HAP-1 (cell line): ENCODE results near the gene SLC4A2.
A peak's percentile ranks its signal among the peaks of the same experiment; 100 is the strongest.

Source experiments
- DNase-seq, 2 experiments: peaks; one replicate each; pipeline ENCODE4 v3.0.0-alpha.2; 2016 to 2020; ENCODE audit warnings: low spot score in 2 of 2
- H3K27me3 ChIP-seq: fragments of 250-450 bp; sonication (Bioruptor Pico); 2 replicates; pipeline ENCODE4 v1.5.1; 2020; ENCODE audit warnings: low read depth, mild to moderate bottlenecking, moderate library complexity
- H3K36me3 ChIP-seq: fragments of 250-450 bp; sonication (Bioruptor Pico); replicated peaks from 2 replicates; pipeline ENCODE4 v1.5.1; 2020; ENCODE audit warnings: mild to moderate bottlenecking
- H3K4me1 ChIP-seq: fragments of 250-450 bp; sonication (Bioruptor Pico); 2 replicates; pipeline ENCODE4 v1.5.1; 2020; ENCODE audit warnings: mild to moderate bottlenecking
- H3K4me3 ChIP-seq: fragments of 250-450 bp; sonication (Bioruptor Pico); 2 replicates; pipeline ENCODE4 v1.5.1; 2020; ENCODE audit warnings: mild to moderate bottlenecking, moderate library complexity
- H3K9me3 ChIP-seq: fragments of 250-450 bp; sonication (Bioruptor Pico); 2 replicates; pipeline ENCODE4 v1.5.1; 2020; ENCODE audit warnings: mild to moderate bottlenecking, moderate library complexity
- in situ Hi-C: fragments of 300-500 bp; cut with MboI; formaldehyde crosslinking; loops from 3 replicates; pipeline ENCODE4 v1.14.3; 2020; ENCODE audit warnings: low sequenced_read_pairs, inconsistent platforms, mixed read lengths

The SLC4A2 gene

DNA sequence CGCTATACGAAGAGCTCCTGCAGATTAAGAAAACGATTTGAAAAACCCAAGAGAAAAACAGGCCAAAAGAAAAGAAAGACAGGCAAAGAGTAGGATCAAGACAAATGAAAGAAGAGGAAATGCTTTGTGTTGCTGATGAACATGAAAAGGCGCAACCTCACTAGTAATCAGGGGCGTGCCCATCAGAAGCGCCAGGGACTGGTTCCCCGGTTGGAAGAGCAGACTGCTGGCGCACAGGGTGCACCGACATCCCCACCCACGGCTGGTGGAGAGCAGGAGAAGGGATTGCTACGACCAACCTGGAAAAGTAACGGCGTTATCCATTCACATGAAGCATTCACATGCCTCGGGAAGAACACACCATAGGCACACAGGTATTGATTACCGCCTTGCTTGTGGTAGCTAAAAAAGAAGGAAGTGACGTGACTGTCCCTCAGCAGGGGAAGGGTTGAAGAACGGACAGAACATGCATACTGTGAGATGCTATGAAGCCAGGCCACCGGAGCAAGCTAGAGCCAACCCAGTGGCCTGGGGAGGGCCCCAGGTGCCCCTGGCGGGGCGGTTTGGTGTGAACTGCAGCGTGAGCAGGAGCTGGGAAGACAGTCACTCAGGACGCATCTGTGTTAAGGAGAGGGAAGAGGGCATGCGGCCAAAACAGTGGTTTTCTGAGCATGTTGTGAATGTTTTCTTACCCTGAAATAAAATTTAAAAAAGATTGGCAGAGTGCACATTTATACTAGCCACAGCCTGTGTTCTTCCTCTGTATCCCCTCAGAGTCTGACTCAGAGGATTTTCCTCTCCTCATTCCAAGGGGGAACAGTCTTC is 45.2 kb downstream of the SLC4A2 start:
- H3K36me3 ChIP-seq, result peaks cover 21% of the 10 kb centered on the region
- no peak overlapping the region for H3K4me3 ChIP-seq
- H3K9me3 ChIP-seq, result no peaks in the 10 kb centered on the region
- no peaks in the 10 kb centered on the region for H3K27me3 ChIP-seq
- peaks cover 18% of the 10 kb centered on the region for H3K4me1 ChIP-seq
- peak; percentile 60 to 73 for DNase-seq
- in situ Hi-C loops, result no loop called here

DNA sequence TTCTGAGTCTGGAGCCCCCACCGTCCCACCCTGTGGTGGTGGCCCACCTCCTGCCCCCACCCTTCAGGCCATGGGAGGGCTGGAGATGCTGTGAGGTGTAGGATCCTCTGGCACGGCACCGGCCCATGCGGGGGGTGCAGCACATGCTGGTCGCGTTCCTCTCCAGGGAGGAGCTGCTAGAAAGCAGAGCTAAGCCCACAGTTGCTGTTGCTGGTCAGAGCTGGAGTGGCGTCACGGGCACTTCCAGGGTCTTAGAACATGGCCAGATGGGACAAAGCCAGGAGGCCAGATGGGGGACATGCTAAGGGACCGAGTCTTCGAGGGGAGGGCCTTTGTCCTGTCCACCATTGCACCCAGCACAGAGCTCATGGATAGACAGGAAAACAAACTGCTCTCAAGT is 48.5 kb downstream of the SLC4A2 start:
- in situ Hi-C loops, result no loop called here
- Histone ChIP-seq H3K4me3 (no peak overlapping the region), H3K36me3 (peaks cover 14% of the 10 kb centered on the region), H3K9me3 (no peaks in the 10 kb centered on the region), H3K27me3 (no peaks in the 10 kb centered on the region), H3K4me1 (peaks cover 17% of the 10 kb centered on the region)
- DNase-seq, result no peak

DNA sequence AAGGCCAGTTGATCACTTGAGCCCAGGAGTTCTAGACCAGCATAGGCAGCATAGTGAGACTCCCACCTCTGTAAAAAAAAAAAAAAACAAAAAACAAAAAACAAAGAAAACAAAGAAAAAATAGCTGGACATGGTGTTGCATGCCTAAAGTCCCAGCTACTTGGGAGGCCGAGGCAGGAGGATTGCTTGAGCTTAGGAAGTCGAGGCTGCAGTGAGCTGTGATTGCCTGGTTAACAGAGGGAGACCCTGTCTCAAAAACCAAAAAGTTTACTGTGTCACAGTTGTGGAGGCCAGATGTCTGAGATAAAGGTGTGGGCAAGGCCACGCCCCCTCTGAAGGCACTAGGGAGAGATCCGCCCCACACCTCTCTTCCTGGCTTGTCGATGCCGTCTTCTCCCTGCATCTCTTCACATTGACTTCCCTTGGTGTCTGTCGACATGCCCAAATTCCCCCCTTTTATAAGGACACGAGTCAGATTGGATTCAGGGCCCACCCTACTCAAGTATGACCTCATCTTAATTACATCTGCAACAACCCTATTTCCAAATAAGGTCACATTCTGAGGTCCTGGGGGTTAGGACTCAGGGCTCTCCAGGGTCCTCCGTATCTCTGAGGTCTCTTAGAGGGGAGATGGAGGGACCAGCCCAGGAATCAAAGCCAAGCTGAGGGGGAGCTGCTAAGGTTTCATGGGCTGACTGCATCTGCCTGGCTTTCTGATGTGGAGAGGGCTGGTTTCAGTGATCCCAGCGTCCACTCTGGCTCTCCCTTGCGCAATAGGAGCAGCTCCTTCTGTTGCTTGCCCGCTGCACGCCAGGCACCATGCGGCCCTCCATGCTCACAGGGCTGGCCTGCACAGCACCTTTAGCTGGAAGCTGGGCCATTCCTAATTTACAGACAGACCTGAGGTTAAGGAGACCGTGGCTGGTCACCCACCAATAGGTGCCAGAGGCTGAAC is 50.0 kb downstream of the SLC4A2 start:
- H3K36me3 ChIP-seq, result peaks cover 9% of the 10 kb centered on the region
- H3K4me3 ChIP-seq, result no peak overlapping the region
- H3K27me3 ChIP-seq, result no peaks in the 10 kb centered on the region
- no peak for DNase-seq
- in situ Hi-C loops, result no loop called here
- no peaks in the 10 kb centered on the region for H3K9me3 ChIP-seq
- H3K4me1 ChIP-seq, result peaks cover 2% of the 10 kb centered on the region

DNA sequence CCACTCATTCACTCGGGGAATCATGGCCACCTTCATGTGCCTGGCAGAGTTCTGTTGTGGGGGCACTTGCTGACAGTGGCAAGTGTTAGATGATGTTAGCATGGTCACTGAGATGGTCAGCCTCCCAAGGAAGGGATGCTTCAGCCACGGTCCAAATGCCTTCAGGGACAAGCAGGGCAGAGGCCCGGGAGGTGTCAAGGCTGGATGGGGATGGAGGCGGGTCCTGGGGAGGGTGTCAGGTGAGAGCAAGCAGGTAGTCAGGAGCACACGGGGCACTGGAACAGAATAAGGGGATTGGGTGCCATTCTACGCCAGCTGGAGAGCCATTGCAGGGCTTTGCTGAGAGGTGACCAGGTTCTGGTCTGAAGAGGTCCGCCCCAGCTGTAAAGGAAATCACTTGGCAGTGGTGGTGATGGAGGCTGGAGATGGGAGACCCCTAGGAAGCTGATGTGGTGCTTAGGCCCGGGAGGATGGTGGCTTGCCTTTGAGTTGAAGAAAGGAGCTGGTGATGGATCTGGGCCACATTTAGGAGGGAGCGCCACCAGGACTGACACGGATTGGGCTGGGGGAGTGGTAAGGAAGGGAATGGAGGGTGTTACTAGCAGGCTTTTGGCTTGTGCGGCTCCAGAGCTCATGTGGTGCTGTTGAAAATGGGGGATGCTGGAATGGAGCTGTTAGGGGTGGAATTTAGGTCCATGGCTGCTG is 51.0 kb downstream of the SLC4A2 start:
- H3K36me3 ChIP-seq, result peaks cover 9% of the 10 kb centered on the region
- H3K27me3 ChIP-seq, result no peaks in the 10 kb centered on the region
- no peaks in the 10 kb centered on the region for H3K9me3 ChIP-seq
- in situ Hi-C loops, result no loop called here
- no peak overlapping the region for H3K4me3 ChIP-seq
- DNase-seq, result no peak
- no peaks in the 10 kb centered on the region for H3K4me1 ChIP-seq

DNA sequence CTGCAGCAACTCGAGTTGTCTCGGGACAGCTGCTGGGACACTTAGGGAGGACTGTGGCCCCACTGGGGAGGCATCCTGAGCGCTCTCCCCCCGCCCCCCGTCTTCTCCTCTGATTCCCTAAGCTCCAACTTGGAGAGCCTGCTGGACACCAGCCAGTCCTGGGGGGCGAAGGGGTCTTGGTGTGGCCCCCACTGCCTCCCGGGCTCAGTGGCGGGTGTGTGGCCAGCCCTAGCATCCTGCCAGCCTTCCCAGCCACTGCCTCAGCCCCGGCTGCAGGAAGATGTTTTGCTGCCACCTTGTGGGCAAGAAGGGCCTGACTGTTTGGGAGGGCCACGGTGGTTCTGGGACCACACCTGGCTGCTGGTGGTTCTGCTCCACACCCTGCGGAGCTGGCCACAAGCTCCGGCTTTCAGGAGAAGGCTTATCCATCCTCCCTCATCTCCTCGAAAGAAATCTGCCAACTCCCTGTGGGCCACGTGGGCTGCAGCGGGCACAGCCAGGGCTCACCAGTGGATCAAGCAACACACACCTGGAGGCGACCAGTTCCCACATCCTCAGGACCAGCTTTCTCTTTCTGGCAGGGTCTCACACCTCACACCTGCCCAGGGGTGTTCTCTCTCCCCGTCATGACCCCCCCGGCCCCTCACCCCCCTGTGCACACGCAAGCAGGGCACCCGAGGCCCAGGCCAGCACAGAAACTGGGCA is 51.7 kb downstream of the SLC4A2 start:
- Histone ChIP-seq H3K4me1 (no peaks in the 10 kb centered on the region), H3K36me3 (peaks cover 8% of the 10 kb centered on the region; the same call in 1 of the 2 replicates), H3K9me3 (no peaks in the 10 kb centered on the region), H3K4me3 (no peak overlapping the region), H3K27me3 (no peaks in the 10 kb centered on the region)
- in situ Hi-C loops, result no loop called here
- peak; percentile 44 to 83 for DNase-seq

DNA sequence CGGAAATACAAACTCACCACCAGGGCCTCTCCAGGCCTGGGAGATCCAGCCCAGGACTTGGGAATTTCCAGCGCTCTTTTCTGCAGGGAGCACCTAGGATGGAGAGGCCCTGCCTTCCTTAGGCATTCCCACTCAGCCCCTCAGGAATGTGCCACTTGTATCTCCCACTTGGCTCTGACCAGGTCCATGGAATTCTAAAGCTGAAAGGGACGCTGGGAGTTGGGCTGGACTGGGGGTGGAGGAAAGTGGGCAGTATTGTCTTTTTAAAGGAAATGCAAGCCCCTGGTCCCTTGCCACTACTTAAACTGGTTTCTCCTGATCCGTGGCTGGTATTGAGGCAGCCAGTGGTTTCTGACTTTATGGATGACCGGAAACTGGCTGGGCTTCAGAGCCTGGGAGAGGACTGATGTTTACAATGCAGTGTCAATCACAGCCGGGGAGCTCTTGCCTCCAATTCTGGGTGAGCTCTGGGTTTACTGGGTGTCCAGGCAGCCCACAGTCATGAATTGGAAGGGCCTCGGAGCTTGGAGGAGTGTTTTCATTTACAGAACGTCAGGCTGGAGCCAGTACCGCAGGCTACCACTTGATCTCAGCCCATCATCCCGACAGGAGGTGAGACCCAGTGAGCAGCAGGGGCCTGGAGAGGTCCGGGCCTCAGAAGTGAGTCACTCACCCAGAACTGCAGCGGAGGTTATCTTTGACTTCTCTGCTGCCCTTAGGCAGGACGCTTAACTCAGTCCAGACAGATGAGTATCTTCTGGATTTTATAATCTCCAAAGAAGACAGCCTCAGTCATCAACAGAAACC is 54.2 kb downstream of the SLC4A2 start:
- DNase-seq, result no peak
- H3K27me3 ChIP-seq, result no peaks in the 10 kb centered on the region
- in situ Hi-C loops, result no loop called here
- H3K36me3 ChIP-seq, result peaks cover 16% of the 10 kb centered on the region
- H3K4me3 ChIP-seq, result no peak overlapping the region
- H3K4me1 ChIP-seq, result no peaks in the 10 kb centered on the region
- no peaks in the 10 kb centered on the region for H3K9me3 ChIP-seq

DNA sequence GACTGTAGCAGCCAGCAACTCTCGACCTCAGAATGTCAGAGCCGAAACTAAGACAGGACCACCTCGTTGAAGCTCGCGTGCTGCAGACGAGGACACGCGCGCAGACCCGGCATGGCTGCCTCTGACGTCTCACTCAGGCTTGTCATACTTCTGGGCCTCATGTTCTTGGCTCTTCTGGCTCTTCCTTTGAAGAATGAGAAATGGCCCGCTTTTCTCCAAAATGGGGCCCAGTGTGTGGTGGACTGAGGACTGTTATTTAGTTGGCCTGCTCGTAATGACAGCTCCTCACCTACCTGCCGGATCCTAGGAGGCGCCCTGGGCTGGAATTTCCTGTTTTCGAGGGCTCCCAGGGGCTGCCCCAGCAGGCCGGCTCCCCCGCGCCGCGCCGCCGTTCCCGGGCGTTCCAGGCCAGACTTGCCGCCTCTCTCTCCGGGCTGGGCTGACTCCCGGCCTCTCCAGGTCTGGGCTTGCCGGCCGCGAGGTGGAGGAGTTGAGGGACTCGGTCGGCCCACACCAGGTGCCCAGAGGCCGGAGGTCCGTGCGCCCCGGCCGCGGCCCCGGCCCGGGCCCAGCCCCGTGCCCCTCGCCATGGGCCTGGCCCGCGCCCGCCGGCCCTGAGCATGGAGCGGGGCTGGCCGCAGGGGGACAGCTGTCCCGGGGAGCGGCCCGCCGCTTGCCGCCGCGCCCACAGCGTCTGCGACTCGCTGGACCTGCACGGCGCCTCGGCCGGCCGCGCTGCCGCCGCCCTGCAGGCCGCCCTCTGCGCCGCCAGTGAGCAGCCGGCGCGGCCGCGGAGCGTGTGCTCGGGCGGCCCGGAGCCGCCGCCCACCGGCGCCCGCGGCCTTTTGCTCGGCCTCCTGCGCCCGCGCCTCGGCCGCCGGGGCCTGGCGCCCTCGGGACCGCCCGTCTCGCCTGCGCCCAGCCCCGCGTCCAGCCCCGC is 55.0 kb downstream of the SLC4A2 start:
- in situ Hi-C loops, result no loop called here
- Histone ChIP-seq H3K9me3 (no peaks in the 10 kb centered on the region), H3K27me3 (no peaks in the 10 kb centered on the region), H3K4me1 (no peaks in the 10 kb centered on the region), H3K4me3 (no peak overlapping the region), H3K36me3 (peaks cover 24% of the 10 kb centered on the region)
- DNase-seq, result no peak

DNA sequence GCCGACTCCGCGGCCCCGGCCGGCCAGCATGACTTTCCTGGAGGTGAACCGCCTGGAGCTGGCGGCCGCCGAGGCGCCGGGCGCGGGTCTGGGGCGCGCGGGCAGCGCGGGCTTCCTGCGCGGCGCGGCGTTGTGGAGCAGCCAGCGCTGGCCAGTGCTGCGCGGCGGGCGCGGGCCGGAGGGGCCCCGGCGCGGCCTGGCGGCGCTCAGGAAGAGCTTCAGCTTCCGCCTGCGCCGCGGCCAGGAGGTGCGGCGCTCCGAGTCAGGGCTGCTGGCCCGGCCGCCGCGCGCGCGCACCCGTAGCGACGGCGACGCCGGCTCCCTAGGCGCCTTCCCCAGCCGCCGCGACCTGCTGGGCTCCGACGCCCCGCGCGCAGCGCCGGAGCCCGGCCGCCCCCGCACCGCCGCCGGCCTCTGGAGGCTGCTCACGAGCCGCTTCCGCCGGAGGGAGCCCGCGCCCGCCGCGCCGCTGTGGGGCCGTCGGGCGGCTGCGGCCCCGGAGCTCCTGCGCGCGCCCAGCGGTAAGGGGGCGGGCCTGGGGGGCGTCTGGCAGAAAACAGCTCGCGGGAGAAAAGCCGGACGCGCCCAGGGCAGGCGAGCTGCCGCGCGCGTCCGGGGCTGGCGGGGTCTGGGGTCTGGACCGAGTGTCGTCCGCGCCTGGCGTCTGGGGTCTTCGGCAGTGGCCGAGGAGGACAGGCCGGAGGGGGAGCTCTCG is 55.9 kb downstream of the SLC4A2 start:
- in situ Hi-C loops, result no loop called here
- H3K4me3 ChIP-seq, result no peak overlapping the region
- no peaks in the 10 kb centered on the region for H3K9me3 ChIP-seq
- no peak for DNase-seq
- peaks cover 33% of the 10 kb centered on the region for H3K36me3 ChIP-seq
- H3K27me3 ChIP-seq, result no peaks in the 10 kb centered on the region
- H3K4me1 ChIP-seq, result no peaks in the 10 kb centered on the region

DNA sequence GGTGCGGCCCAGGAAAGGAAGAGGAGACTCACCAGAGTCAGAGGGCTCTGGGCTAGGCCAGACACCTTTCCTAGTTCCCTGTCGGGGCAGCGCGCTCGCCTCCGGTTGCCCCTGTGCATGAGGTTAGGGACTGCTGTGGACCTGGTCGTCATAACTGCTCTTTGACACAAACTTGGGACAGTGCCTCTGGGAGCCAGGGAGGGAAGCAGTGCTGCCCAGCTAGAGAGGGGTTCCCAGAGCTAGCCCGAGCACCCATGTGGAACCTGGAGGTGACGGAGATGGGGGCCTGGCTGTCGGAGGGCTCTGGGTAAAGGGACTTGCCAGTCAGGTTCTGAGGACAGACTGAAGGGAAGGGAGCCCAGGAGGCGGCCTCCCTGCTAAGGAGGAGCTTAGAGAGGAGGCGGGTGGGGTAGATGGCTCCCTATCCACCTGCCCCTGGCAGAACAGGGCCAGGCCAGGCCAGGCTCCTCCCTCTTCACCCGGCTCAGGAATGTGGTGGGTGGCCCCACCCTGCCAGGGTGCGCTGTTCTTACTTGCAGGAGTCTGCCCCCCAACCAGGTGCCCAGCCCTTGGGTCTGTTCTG is 56.5 kb downstream of the SLC4A2 start:
- no peak for DNase-seq
- no peaks in the 10 kb centered on the region for H3K9me3 ChIP-seq
- H3K4me3 ChIP-seq, result no peak overlapping the region
- H3K36me3 ChIP-seq, result peaks cover 39% of the 10 kb centered on the region
- H3K27me3 ChIP-seq, result no peaks in the 10 kb centered on the region
- no peaks in the 10 kb centered on the region for H3K4me1 ChIP-seq
- in situ Hi-C loops, result no loop called here

DNA sequence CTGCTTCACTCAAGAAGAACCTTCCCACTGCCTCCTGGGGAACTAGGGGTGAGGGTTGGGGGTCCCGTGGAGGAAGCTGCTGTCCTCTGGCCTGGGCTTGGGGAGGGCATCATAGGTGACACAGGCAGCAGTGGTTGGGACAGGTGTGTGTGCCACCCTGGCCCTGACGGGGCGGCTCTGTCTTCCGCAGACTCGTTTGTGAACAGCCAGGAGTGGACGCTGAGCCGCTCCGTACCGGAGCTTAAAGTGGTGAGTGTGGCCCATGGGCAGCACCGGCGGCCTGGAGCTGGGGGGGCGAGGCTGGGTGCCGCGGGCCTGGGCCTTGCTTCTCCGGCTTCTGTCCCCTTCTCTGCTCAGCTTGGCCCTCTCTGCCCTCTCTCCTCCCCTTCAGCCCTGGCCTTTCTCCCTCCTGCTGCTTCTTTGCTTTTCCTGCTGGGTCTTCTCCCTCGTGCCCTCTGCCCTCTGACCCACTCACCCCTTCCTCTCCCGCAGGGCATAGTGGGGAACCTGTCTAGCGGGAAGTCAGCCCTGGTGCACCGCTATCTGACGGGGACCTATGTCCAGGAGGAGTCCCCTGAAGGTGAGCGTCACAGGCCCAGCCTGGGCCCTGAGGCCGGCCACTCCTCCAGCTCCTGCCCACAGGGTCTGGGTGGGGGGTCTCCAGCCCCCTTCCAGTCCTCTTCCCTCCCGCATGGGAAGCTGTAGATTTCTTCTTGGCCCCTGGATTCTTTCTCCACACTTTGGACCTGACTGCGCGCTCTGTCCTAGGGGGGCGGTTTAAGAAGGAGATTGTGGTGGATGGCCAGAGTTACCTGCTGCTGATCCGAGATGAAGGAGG is 57.4 kb downstream of the SLC4A2 start:
- in situ Hi-C loops, result no loop called here
- no peaks in the 10 kb centered on the region for H3K27me3 ChIP-seq
- DNase-seq, result no peak
- H3K4me3 ChIP-seq, result no peak overlapping the region
- H3K4me1 ChIP-seq, result no peaks in the 10 kb centered on the region
- peaks cover 40% of the 10 kb centered on the region for H3K36me3 ChIP-seq
- no peaks in the 10 kb centered on the region for H3K9me3 ChIP-seq
